ENCODE measurements around the gene TMC6. TPM values are rescaled to one million over a fixed set of nuclear protein-coding genes. Genes with fewer than 3 reads are reported as not detected.
"Not testable (repeated sequence)": the region's sequence is repeated elsewhere in the genome, so short reads cannot be mapped to it uniquely, and the experiment has no call there.

The TMC6 gene
- total RNA-seq, 1 donor = 136 TPM

DNA sequence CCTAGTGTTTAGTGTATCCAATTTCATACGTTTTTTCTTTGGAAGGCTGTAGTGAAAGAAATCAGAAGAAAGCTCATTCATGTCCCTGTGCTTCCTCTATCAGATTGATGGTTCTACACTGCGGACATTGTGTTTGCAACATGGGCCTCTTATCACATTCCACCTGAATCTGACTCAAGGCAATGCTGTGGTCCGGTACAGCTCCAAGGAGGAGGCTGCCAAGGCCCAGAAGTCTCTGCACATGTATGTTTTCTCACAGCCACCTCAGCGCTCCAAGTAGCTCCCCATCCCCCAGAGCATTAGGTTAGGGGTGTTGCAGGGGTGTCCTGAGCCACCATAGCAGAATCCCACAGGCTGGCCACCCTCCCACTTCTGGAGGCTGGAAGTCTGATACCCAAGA lies 25.2 kb downstream of the TMC6 start:
- Histone ChIP-seq H3K4me3 (ENCODE audit: low read length) (no peak overlapping the region), H3K27me3 (ENCODE audit: insufficient read depth, low read length) (no peaks in the 10 kb centered on the region)

DNA sequence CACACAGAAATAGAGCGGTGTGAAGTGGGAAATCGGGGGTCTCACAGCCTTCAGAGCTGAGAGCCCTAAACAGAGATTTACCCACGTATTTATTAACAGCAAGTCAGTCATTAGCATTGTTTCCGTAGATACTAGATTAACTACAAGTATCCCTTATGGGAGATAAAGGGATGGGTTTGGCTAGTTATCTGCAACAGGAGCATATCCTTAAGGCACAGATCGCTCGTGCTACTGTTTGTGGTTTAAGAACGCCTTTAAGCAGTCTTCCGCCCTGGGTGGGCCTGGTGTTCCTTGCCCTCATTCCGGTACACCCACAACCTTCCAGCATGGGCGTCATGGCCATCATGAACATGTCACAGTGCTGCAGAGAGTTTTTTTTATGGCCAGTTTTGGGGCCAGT lies 27.0 kb downstream of the TMC6 start:
- Histone ChIP-seq H3K27me3 (ENCODE audit: insufficient read depth, low read length) (no peaks in the 10 kb centered on the region), H3K4me3 (ENCODE audit: low read length) (no peak overlapping the region), H3K9me3 (ENCODE audit: low read depth, low read length) (no peaks in the 10 kb centered on the region), H3K4me1 (ENCODE audit: insufficient read depth, low read length) (no peaks in the 10 kb centered on the region)

More for the DNA sequence above, 25.2 kb downstream of the TMC6 start:
- H3K9me3 ChIP-seq (ENCODE audit: low read depth, low read length) = no peaks in the 10 kb centered on the region
- no peaks in the 10 kb centered on the region for H3K4me1 ChIP-seq (ENCODE audit: insufficient read depth, low read length)

DNA sequence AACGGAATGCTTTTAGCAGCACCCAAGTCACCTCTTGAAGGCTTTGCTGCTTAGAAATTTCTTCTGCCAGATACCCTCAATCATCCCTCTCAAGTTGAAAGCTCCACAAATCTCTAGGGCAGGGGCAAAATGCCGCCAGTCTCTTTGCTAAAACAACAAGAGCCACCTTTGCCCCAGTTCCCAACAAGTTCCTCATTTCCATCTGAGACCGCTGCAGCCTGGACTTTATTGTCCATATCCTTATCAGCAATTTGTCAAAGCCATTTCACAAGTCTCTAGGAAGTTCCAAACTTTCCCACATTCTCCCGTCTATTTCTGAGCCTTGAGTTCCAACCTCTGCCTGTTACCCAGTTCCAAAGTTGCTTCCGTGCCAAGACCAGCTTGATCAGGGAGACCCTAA lies 27.4 kb downstream of the TMC6 start:
- no peak overlapping the region for H3K4me3 ChIP-seq (ENCODE audit: low read length)
- H3K27me3 ChIP-seq (ENCODE audit: insufficient read depth, low read length) = no peaks in the 10 kb centered on the region
- no peaks in the 10 kb centered on the region for H3K4me1 ChIP-seq (ENCODE audit: insufficient read depth, low read length)
- no peaks in the 10 kb centered on the region for H3K9me3 ChIP-seq (ENCODE audit: low read depth, low read length)

DNA sequence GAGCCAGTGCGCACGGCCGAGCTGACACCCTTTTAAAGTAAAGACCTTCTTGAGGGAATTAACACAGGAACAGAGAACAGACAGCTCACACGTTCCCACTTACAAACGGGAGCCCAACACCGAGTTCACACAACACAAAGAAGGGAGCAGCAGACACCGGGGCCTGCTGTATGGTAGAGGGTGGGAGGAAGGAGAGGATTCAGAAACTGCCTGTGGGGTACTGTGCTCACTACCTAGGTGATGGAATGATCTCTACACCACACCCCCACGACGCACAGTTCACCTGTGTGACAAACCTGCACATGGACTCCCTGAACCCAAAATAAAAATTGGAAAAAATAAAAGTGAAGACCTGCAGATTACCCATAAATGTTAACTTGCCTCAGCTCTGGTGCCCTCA lies 32.5 kb downstream of the TMC6 start:
- H3K27me3 ChIP-seq (ENCODE audit: insufficient read depth, low read length) = no peaks in the 10 kb centered on the region
- no peak overlapping the region for H3K4me3 ChIP-seq (ENCODE audit: low read length)
- H3K9me3 ChIP-seq (ENCODE audit: low read depth, low read length) = no peaks in the 10 kb centered on the region
- no peaks in the 10 kb centered on the region for H3K4me1 ChIP-seq (ENCODE audit: insufficient read depth, low read length)

DNA sequence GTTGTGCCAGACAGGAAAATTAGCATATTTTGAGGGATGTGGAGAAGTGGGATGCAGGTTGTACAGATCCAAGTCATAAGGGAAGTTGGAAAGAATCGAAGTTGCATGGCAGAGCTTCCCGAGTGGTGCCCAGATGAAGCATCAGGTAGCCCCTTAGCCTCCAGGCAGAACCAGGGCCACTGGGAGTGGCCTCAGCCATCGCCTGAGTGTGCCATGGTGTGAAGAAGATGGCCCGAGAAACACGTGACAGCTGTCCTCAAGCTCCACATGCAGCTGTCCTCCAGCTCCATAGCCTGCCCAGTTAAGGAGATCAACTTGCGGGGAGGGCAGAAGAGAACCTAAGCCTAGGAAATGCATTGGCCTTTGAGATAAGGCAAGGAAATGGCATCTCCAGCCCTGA lies 33.5 kb downstream of the TMC6 start:
- no peak overlapping the region for H3K4me3 ChIP-seq (ENCODE audit: low read length)
- peaks cover 2% of the 10 kb centered on the region for H3K4me1 ChIP-seq (ENCODE audit: insufficient read depth, low read length)
- H3K9me3 ChIP-seq (ENCODE audit: low read depth, low read length) = no peaks in the 10 kb centered on the region
- no peaks in the 10 kb centered on the region for H3K27me3 ChIP-seq (ENCODE audit: insufficient read depth, low read length)

DNA sequence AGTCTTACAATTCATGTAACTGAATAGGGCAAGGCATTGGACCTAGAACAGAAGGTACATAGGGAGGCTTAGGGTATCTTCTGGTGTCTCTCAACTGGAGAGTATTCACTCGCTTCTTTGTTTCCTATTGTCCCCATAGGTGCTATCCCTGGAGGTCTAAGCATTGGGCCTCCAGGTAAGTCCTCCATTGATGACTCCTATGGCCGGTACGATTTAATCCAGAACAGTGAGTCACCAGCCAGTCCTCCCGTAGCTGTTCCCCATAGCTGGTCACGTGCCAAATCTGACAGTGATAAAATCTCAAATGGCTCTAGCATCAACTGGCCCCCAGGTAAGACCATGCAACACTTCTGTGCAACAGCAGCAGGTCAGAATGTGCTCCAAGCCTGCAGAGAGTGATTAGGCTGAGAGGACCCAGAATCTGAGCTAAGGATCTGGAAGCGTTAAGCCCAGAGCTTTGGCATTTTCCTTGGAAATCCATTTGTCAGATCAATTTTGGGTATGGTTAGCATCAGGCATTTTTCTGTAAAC lies 35.7 kb downstream of the TMC6 start:
- Histone ChIP-seq H3K9me3 (ENCODE audit: low read depth, low read length) (no peaks in the 10 kb centered on the region), H3K27me3 (ENCODE audit: insufficient read depth, low read length) (no peaks in the 10 kb centered on the region), H3K4me3 (ENCODE audit: low read length) (no peak overlapping the region), H3K4me1 (ENCODE audit: insufficient read depth, low read length) (peaks cover 10% of the 10 kb centered on the region)

DNA sequence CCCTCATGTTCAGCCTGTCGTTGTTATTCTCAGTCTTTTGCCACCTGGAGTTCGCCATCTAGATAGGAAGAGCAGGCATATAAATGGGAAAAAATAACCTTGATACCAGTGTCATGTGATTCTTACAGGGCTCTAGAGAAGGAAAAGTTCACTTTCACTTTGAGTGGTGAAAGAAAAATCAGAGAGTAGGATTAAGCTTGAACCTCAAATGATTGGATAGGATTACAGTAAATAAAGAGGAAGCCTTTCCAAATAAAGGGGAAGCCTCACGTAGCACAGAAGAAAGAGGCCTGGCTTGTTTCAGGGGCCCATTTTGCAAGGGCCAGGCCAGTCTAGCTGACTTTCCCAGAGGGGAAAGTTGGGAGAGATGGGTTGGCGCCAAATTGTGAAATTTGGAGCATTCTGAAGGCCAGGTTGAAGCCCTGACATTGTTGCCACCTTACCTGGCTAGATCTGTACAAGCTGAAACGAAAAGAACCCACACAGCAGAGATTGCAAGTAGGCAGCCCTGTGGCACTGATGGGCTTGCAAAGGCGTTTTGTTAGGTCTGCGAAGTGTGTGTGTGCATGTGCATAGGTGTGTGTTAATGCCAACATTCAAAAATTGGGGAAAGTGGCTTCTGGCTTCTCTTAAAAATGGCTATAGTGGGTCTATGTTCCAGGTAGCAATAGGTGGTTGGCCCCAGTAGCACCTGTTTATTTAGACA lies 38.8 kb downstream of the TMC6 start:
- H3K9me3 ChIP-seq (ENCODE audit: low read depth, low read length) = no peaks in the 10 kb centered on the region

DNA sequence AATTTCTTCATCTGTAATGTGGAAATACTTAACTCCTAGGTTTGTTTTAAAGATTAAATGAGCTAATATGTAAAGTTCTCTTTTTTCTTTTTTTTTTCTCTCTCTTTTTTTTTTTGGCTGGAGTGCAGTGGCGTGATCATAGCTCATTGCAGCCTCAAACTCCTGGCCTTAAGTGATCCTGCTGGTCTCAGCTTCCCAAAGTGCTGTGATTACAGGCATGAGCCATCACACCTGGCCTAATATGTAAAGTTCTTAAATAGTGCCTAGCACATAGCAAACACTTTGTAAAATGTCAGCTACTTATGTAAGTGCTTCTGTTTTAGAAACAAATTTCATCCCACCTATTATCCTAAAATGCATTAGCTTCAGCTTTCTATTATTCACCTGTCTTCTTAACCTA lies 40.0 kb downstream of the TMC6 start:
- no peaks in the 10 kb centered on the region for H3K27me3 ChIP-seq (ENCODE audit: insufficient read depth, low read length)
- H3K9me3 ChIP-seq (ENCODE audit: low read depth, low read length) = no peaks in the 10 kb centered on the region
- no peak overlapping the region for H3K4me3 ChIP-seq (ENCODE audit: low read length)
- H3K4me1 ChIP-seq (ENCODE audit: insufficient read depth, low read length) = peaks cover 10% of the 10 kb centered on the region

More for the DNA sequence above, 38.8 kb downstream of the TMC6 start:
- Histone ChIP-seq H3K4me3 (ENCODE audit: low read length) (no peak overlapping the region), H3K4me1 (ENCODE audit: insufficient read depth, low read length) (peaks cover 10% of the 10 kb centered on the region), H3K27me3 (ENCODE audit: insufficient read depth, low read length) (no peaks in the 10 kb centered on the region)

DNA sequence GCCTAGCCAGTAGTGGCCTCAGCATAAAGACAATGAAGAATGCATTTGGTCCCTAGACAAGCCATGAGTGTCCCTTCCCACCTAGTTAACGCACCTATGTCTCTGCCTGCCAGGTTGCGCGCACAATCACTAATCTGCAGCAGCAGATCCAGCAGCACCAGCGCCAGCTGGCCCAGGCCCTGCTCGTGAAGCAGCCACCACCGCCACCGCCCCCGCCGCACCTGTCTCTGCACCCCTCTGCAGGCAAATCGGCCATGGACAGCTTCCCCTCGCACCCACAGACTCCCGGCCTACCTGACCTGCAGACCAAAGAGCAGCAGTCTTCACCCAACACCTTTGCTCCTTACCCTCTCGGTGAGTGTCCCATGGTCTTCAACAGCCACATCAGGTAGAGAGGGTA lies 41.8 kb downstream of the TMC6 start:
- no peak overlapping the region for H3K4me3 ChIP-seq (ENCODE audit: low read length)
- H3K4me1 ChIP-seq (ENCODE audit: insufficient read depth, low read length) = peaks cover 10% of the 10 kb centered on the region
- H3K9me3 ChIP-seq (ENCODE audit: low read depth, low read length) = no peaks in the 10 kb centered on the region
- no peaks in the 10 kb centered on the region for H3K27me3 ChIP-seq (ENCODE audit: insufficient read depth, low read length)

DNA sequence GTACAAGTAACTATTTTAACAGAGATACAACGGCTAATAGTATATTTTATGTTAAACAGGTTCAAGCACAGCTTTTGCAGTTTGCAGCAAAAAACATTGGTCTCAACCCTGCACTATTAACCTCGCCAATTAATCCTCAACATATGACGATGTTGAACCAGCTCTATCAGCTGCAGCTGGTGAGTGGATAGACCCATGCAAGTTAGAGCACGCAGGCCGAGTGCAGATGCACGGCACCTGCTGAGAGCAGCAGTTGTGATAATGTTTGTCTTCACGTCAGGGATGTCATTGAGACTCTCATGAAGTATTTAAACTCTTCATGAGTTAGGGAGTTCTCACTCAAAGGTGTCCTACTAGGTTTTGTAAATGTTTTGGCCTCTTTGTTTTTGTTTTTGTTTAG lies 45.6 kb downstream of the TMC6 start:
- H3K4me3 ChIP-seq (ENCODE audit: low read length) = no peak overlapping the region
- H3K9me3 ChIP-seq (ENCODE audit: low read depth, low read length) = no peaks in the 10 kb centered on the region
- H3K27me3 ChIP-seq (ENCODE audit: insufficient read depth, low read length) = no peaks in the 10 kb centered on the region
- H3K4me1 ChIP-seq (ENCODE audit: insufficient read depth, low read length) = no peaks in the 10 kb centered on the region

DNA sequence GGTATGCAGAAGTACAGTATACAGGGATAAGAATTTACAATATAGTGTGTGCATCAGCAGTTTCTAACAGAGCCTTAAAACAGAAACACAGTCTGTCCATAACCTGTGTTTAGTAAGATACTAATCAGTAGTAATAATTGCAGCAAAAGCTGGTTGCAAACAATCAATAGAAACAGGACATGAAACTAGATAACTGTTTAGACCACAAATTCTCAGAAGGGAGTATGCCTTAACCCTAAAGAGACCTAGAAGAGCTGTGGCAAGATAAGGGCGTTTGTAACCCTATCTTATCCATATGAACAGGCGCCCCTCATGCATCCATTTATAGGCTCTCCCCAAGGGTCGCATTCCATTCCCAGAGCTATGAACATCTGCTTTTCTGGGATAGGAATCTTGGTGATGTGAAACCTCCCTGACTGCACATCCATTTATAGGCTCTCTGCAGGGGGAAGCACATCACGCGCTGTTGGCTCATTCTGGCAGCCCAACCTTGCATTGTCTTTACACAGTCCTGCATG lies 46.1 kb downstream of the TMC6 start:
- not testable (repeated sequence) for H3K4me3 ChIP-seq (ENCODE audit: low read length); H3K9me3 ChIP-seq (ENCODE audit: low read depth, low read length); H3K27me3 ChIP-seq (ENCODE audit: insufficient read depth, low read length)

DNA sequence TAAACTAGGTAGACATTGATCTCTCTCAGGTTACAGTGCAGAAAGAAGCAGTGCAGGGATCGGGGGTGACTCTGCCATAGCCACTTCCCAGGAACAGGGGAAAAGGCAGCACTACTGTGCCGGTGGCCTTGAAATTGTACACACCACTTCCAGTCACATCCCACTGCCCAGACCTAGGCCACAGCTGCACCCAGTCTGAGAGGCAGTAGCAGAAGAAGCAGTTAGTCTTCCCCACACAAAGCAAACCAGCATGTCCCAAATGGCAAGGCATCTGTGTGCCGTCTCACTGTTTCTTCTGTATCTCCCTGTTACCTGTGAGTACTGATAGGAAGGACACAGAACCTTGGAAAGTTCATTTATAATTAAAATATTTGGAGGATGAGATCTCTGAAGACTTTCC lies 47.0 kb downstream of the TMC6 start:
- H3K4me3 ChIP-seq (ENCODE audit: low read length) = no peak overlapping the region

More for the DNA sequence above, 46.1 kb downstream of the TMC6 start:
- H3K4me1 ChIP-seq (ENCODE audit: insufficient read depth, low read length) = not testable (repeated sequence)

DNA sequence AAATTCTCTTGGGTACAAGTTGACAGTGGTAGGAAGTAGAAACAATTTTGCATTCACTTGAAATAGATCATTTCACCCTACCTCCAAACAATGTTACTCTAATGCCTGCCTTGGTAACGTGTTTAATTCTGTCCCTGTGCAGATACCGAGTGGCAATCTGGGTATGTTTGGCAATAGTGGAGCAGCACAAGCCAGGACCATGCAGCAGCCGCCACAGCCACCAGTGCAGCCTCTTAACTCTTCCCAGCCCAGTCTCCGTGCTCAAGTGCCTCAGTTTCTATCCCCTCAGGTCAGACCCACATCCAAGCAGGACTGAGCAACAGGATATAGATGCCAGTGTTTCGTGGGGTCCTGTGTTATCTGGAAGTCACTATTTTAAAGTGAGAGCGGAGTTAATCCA lies 49.3 kb downstream of the TMC6 start:
- Histone ChIP-seq H3K27me3 (ENCODE audit: insufficient read depth, low read length) (no peaks in the 10 kb centered on the region), H3K9me3 (ENCODE audit: low read depth, low read length) (no peaks in the 10 kb centered on the region), H3K4me1 (ENCODE audit: insufficient read depth, low read length) (no peaks in the 10 kb centered on the region), H3K4me3 (ENCODE audit: low read length) (no peak overlapping the region)

More for the DNA sequence above, 47.0 kb downstream of the TMC6 start:
- Histone ChIP-seq H3K4me1 (ENCODE audit: insufficient read depth, low read length) (no peaks in the 10 kb centered on the region), H3K27me3 (ENCODE audit: insufficient read depth, low read length) (no peaks in the 10 kb centered on the region), H3K9me3 (ENCODE audit: low read depth, low read length) (no peaks in the 10 kb centered on the region)

DNA sequence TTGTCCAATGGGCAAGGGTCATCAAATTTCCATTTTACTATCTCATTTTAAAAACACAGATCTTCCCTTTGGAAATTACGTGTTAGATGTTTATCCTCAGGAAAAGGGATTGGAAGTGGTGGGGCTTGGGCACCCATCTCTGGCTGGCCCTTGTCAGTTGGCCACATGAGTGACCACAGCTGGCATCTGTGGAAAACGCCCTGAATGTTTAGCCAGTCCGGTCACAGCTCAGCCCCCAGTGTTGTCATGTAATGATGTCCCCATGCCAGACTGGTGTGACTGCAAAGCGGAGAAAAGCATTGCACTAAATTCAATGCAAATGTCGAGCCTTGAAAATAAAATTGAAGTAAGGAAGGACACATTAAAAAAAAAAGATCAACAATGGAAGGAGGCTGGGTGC lies 53.0 kb downstream of the TMC6 start:
- H3K9me3 ChIP-seq (ENCODE audit: low read depth, low read length) = no peaks in the 10 kb centered on the region
- no peaks in the 10 kb centered on the region for H3K27me3 ChIP-seq (ENCODE audit: insufficient read depth, low read length)
- H3K4me1 ChIP-seq (ENCODE audit: insufficient read depth, low read length) = no peaks in the 10 kb centered on the region
- H3K4me3 ChIP-seq (ENCODE audit: low read length) = no peak overlapping the region

DNA sequence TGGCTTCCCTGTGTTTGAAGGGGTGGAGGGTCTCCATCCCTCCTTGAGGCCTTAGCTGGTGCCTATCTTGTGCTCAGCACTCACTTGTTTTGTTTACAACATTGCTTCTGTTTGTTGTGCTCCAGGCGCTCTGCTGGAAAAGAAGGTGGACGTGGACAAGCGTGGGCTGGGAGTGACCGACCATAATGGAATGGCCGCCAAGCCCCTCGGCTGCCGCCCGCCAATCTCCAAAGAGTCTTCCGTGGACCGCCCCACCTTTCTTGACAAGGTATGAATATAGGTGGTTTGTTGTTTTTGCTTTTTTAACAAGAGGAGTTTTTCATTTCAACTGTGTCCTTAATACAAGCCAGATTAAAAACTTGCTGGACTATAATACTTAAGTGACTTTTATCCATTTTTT lies 53.5 kb downstream of the TMC6 start:
- Histone ChIP-seq H3K27me3 (ENCODE audit: insufficient read depth, low read length) (no peaks in the 10 kb centered on the region), H3K9me3 (ENCODE audit: low read depth, low read length) (no peaks in the 10 kb centered on the region), H3K4me3 (ENCODE audit: low read length) (no peak overlapping the region)

DNA sequence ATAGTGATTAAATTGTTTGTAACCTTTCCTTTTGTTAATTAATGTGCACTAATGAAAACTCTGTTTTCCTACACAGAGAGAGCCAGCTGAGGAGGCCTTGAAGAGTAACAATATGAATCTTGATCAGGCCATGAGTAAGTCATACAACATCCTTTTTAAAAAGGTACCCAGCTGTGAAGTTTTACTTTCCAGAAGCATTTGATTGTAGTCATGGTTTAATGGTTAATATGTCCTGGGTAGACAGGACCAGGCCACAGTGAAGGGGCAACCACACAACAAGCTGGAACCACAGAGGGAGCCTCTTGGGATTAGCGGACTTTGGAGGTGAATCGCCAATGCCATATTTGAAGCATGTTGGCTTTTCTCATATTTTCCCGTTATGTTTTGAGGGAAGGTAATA lies 55.6 kb downstream of the TMC6 start:
- Histone ChIP-seq H3K4me3 (ENCODE audit: low read length) (no peak overlapping the region), H3K4me1 (ENCODE audit: insufficient read depth, low read length) (no peaks in the 10 kb centered on the region), H3K27me3 (ENCODE audit: insufficient read depth, low read length) (no peaks in the 10 kb centered on the region), H3K9me3 (ENCODE audit: low read depth, low read length) (no peaks in the 10 kb centered on the region)

More for the DNA sequence above, 53.5 kb downstream of the TMC6 start:
- H3K4me1 ChIP-seq (ENCODE audit: insufficient read depth, low read length) = no peaks in the 10 kb centered on the region

Measured in mononuclear cell (primary cell).